D721Med (cell line): ENCODE data around the gene CPNE2.

Source experiments
- DNase-seq: peaks from one replicate; pipeline ENCODE4 v3.0.0; 2011; ENCODE audit warnings: low spot score; ENCODE audit not compliant: insufficient read length
- FAIRE-seq: peaks from 2 replicates; lab custom pipeline; 2011; peaks lifted over from hg19 to GRCh38; lab: Jason Lieb, UNC
- CTCF ChIP-seq: IDR thresholded peaks from 2 replicates; pipeline ENCODE4 v1.5.1; 2012; ENCODE audit warnings: mild to moderate bottlenecking, control low read depth; ENCODE audit not compliant: insufficient read depth; ENCODE audit errors: missing control alignments

CPNE2 gene

GRCh38 chr16:57153841-57154240, 61.5 kb downstream of the CPNE2 start:
- FAIRE-seq (no peak), DNase-seq (no peak)
- TF ChIP-seq CTCF = no peak

- FAIRE-seq (no peak), DNase-seq (no peak)
- TF ChIP-seq CTCF = no peak
Measured at GRCh38 chr16:57155702-57156350, 63.4 kb downstream of the CPNE2 start.

GRCh38 chr16:57156351-57156703, 63.9 kb downstream of the CPNE2 start:
- no peak for FAIRE-seq
- no peak for TF ChIP-seq CTCF
- no peak for DNase-seq

- DNase-seq (no peak), FAIRE-seq (no peak)
- TF ChIP-seq CTCF = no peak
Measured at GRCh38 chr16:57157533-57157932, 65.2 kb downstream of the CPNE2 start.

- TF ChIP-seq CTCF = no peak
- DNase-seq = no peak
- no peak for FAIRE-seq
Measured at GRCh38 chr16:57159447-57159846, 67.1 kb downstream of the CPNE2 start.

GRCh38 chr16:57163842-57164241, 71.5 kb downstream of the CPNE2 start:
- no peak for TF ChIP-seq CTCF
- DNase-seq (no peak), FAIRE-seq (no peak)

- no peak for FAIRE-seq
- no peak for TF ChIP-seq CTCF
- DNase-seq = no peak
Measured at GRCh38 chr16:57165483-57165882, 73.1 kb downstream of the CPNE2 start.
